Measurements from ENCODE around the gene FGA. TPM values are rescaled to one million over a fixed set of nuclear protein-coding genes. Genes with fewer than 3 reads are reported as not detected.

The FGA gene
- total RNA-seq, 1 experiment from 2014 or later = not detected

DNA sequence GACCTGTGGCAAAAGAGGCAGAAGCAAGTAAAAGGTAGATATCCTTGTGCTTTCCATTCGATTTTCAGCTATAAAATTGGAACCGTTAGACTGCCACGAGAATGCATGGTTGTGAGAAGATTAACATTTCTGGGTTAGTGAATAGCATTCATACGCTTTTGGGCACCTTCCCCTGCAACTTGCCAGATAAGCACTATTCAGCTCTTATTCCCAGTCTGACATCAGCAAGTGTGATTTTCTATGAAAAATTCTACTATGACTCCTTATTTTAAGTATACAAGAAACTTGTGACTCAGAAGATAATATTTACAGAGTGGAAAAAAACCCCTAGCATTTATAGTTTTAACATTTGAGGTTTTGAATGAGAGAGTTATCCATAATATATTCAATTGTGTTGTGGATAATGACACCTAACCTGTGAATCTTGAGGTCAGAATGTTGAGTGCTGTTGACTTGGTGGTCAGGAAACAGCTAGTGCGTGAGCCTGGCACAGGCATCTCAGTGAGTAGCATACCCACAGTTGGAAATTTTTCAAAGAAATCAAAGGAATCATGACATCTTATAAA lies 23.8 kb downstream of the FGA start:
- POLR2A ChIA-PET (ENCODE audit: unreplicated experiment) = no interaction called here
- H4K20me1 ChIP-seq (ENCODE audit: low read length) = no peaks in the 10 kb centered on the region
- intact Hi-C loops (cut with micrococcal nuclease) = no loop called here
- CTCF ChIA-PET = interaction anchor here (0.9 kb wide), 1 partner anchor 52 kb away, joined by 3 read pairs; no protein-coding TSS in a partner anchor
- no peaks in the 10 kb centered on the region for H3K27me3 ChIP-seq (ENCODE audit: low read length)
- peak overlapping the region; percentile 60 for H3K4me2 ChIP-seq (ENCODE audit: low read length)
- H3F3A ChIP-seq (ENCODE audit: low read length, unreplicated experiment) = no peaks in the 10 kb centered on the region
- no peaks in the 10 kb centered on the region for H3K36me3 ChIP-seq (ENCODE audit: low read depth, low read length)
- H3K79me2 ChIP-seq (ENCODE audit: low read length) = no peaks in the 10 kb centered on the region
- no peak overlapping the region for H3K9ac ChIP-seq (ENCODE audit: low read length)
- DNase-seq (peak; percentile 87), ATAC-seq (peak; percentile 68)
- BruUV-seq (replicated peaks) = no TSS peak
- peak; percentile 88 for TF ChIP-seq EZH2phosphoT487 (IDR thresholded peaks at IDR 0.05; ENCODE audit: borderline replicate concordance, low read length)
- TF ChIP-seq EZH2 (IDR thresholded peaks at IDR 0.05; ENCODE audit: low read length, unreplicated experiment) = no peak
- H3K9me3 ChIP-seq (ENCODE audit: low read length) = no peaks in the 10 kb centered on the region
- H3K4me3 ChIP-seq (ENCODE audit: low read length) = no peak overlapping the region
- H2AFZ ChIP-seq (ENCODE audit: low read length) = no peak overlapping the region
- peaks cover 75% of the 10 kb centered on the region for H3K4me1 ChIP-seq (ENCODE audit: insufficient read depth, low read length)
- peak overlapping the region; percentile 51 for H3K27ac ChIP-seq (ENCODE audit: low read length)
- no peaks in the 10 kb centered on the region for H3K9me2 ChIP-seq (replicated peaks; ENCODE audit: low read length)

DNA sequence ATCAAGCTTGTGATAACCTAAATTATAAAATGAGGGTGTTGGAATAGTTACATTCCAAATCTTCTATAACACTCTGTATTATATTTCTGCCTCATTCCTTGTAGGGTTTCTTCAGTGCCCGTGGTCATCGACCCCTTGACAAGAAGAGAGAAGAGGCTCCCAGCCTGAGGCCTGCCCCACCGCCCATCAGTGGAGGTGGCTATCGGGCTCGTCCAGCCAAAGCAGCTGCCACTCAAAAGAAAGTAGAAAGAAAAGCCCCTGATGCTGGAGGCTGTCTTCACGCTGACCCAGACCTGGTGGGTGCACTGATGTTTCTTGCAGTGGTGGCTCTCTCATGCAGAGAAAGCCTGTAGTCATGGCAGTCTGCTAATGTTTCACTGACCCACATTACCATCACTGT lies 24.8 kb downstream of the FGA start:
- Histone ChIP-seq H3K4me1 (ENCODE audit: insufficient read depth, low read length) (peaks cover 82% of the 10 kb centered on the region), H3K4me2 (ENCODE audit: low read length) (no peak overlapping the region), H3K36me3 (ENCODE audit: low read depth, low read length) (no peaks in the 10 kb centered on the region), H3K4me3 (ENCODE audit: low read length) (no peak overlapping the region), H4K20me1 (ENCODE audit: low read length) (no peaks in the 10 kb centered on the region), H3K79me2 (ENCODE audit: low read length) (no peaks in the 10 kb centered on the region), H3K9ac (ENCODE audit: low read length) (no peak overlapping the region), H3K27ac (ENCODE audit: low read length) (no peak overlapping the region), H3F3A (ENCODE audit: low read length, unreplicated experiment) (peaks cover 3% of the 10 kb centered on the region), H2AFZ (ENCODE audit: low read length) (no peak overlapping the region), H3K9me2 (replicated peaks; ENCODE audit: low read length) (no peaks in the 10 kb centered on the region), H3K9me3 (ENCODE audit: low read length) (no peaks in the 10 kb centered on the region), H3K27me3 (ENCODE audit: low read length) (no peaks in the 10 kb centered on the region)
- DNase-seq = no peak
- CTCF ChIA-PET = no interaction called here
- TF ChIP-seq EZH2phosphoT487 (IDR thresholded peaks at IDR 0.05; ENCODE audit: borderline replicate concordance, low read length) (no peak), EZH2 (IDR thresholded peaks at IDR 0.05; ENCODE audit: low read length, unreplicated experiment) (no peak)
- TF ChIP-seq, protein P1, sequence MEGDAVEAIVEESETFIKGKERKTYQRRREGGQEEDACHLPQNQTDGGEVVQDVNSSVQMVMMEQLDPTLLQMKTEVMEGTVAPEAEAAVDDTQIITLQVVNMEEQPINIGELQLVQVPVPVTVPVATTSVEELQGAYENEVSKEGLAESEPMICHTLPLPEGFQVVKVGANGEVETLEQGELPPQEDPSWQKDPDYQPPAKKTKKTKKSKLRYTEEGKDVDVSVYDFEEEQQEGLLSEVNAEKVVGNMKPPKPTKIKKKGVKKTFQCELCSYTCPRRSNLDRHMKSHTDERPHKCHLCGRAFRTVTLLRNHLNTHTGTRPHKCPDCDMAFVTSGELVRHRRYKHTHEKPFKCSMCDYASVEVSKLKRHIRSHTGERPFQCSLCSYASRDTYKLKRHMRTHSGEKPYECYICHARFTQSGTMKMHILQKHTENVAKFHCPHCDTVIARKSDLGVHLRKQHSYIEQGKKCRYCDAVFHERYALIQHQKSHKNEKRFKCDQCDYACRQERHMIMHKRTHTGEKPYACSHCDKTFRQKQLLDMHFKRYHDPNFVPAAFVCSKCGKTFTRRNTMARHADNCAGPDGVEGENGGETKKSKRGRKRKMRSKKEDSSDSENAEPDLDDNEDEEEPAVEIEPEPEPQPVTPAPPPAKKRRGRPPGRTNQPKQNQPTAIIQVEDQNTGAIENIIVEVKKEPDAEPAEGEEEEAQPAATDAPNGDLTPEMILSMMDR (conservative IDR thresholded peaks at IDR 0.05; ENCODE audit: low read depth, low read length) = no peak
- BruUV-seq (replicated peaks) = no TSS peak
- POLR2A ChIA-PET (ENCODE audit: unreplicated experiment) = no interaction called here
- ATAC-seq = no peak
- intact Hi-C loops (cut with micrococcal nuclease) = no loop called here

DNA sequence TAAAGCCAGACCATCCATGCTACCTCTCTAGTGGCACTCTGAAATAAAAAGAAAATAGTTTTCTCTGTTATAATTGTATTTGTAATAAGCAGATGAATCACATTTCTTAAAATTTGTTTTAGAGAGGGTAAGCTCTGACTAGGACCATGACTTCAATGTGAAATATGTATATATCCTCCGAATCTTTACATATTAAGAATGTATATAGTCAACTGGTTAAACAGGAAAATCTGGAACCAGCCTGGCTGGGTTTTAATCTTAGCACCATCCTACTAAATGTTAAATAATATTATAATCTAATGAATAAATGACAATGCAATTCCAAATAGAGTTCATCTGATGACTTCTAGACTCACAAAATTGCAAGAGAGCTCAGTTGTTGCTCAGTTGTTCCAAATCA lies 26.2 kb downstream of the FGA start:
- Histone ChIP-seq H3K4me3 (ENCODE audit: low read length) (no peak overlapping the region), H3F3A (ENCODE audit: low read length, unreplicated experiment) (peaks cover 3% of the 10 kb centered on the region), H2AFZ (ENCODE audit: low read length) (no peak overlapping the region), H3K36me3 (ENCODE audit: low read depth, low read length) (no peaks in the 10 kb centered on the region), H3K27ac (ENCODE audit: low read length) (peak overlapping the region; percentile 71), H3K27me3 (ENCODE audit: low read length) (no peaks in the 10 kb centered on the region), H3K4me1 (ENCODE audit: insufficient read depth, low read length) (peaks cover 87% of the 10 kb centered on the region), H3K4me2 (ENCODE audit: low read length) (peak overlapping the region; percentile 49), H3K9me2 (replicated peaks; ENCODE audit: low read length) (no peaks in the 10 kb centered on the region), H4K20me1 (ENCODE audit: low read length) (no peaks in the 10 kb centered on the region), H3K9me3 (ENCODE audit: low read length) (no peaks in the 10 kb centered on the region), H3K79me2 (ENCODE audit: low read length) (no peaks in the 10 kb centered on the region), H3K9ac (ENCODE audit: low read length) (no peak overlapping the region; the same call in 1 of the 2 replicates)
- no TSS peak for BruUV-seq (replicated peaks)
- no peak for TF ChIP-seq EZH2 (IDR thresholded peaks at IDR 0.05; ENCODE audit: low read length, unreplicated experiment)
- TF ChIP-seq EZH2phosphoT487 (IDR thresholded peaks at IDR 0.05; ENCODE audit: borderline replicate concordance, low read length) = no peak
- TF ChIP-seq, protein P1 (conservative IDR thresholded peaks at IDR 0.05; ENCODE audit: low read depth, low read length) = no peak
- CTCF ChIA-PET = interaction anchor here (0.6 kb wide), 1 partner anchor 55 kb away, joined by 3 read pairs; no protein-coding TSS in a partner anchor
- peak; percentile 14; the same call in 1 of the 2 replicates for ATAC-seq
- DNase-seq = peak; percentile 87
- POLR2A ChIA-PET (ENCODE audit: unreplicated experiment) = no interaction called here
- intact Hi-C loops (cut with micrococcal nuclease) = no loop called here

Measured in PC-3 (cell line).